ENCODE measurements around the gene EDIL3. TPM values are rescaled to one million over a fixed set of nuclear protein-coding genes. Genes with fewer than 3 reads are reported as not detected.

The EDIL3 gene
- total and polyA plus RNA-seq, 12 donors: 4.6 to 59.7 (median 13.7) TPM

DNA sequence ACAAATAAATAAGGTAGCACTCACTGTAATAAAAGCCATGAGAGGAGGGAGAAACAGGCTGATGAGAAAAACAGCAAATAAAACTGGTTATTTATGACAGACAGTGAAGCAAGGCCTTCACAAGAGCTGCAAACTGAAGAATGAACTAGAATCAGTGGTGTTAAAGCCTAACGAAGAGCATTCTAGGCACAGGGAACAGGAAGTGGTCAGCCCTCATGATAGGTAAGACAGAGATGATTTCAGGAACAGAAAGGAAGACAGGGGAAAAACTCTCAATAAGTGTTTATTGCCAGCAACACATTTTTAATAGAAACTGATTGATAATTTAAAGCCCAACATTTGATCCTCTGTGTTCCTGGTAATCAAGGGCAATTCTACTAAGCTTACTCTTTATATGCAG lies 124.5 kb downstream of the EDIL3 start:
- WGBS, 4 donors: 55 to 71% (median 62%) methylated on average over 1 of the region's 1 CpG
- no peak for DNase-seq
- Histone ChIP-seq H3K36me3 (replicated peaks in 1 of 2) (no peaks in the 10 kb centered on the region), H3K4me1 (replicated peaks in 1 of 2) (no peaks in the 10 kb centered on the region), H3K9me3 (replicated peaks in 1 of 3) (no peaks in the 10 kb centered on the region), H3K27me3 (no peaks in the 10 kb centered on the region), H3K27ac (no peak overlapping the region), H3K4me3 (no peak overlapping the region)
- TF ChIP-seq, protein P1, sequence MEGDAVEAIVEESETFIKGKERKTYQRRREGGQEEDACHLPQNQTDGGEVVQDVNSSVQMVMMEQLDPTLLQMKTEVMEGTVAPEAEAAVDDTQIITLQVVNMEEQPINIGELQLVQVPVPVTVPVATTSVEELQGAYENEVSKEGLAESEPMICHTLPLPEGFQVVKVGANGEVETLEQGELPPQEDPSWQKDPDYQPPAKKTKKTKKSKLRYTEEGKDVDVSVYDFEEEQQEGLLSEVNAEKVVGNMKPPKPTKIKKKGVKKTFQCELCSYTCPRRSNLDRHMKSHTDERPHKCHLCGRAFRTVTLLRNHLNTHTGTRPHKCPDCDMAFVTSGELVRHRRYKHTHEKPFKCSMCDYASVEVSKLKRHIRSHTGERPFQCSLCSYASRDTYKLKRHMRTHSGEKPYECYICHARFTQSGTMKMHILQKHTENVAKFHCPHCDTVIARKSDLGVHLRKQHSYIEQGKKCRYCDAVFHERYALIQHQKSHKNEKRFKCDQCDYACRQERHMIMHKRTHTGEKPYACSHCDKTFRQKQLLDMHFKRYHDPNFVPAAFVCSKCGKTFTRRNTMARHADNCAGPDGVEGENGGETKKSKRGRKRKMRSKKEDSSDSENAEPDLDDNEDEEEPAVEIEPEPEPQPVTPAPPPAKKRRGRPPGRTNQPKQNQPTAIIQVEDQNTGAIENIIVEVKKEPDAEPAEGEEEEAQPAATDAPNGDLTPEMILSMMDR (IDR thresholded peaks at IDR 0.05): no peak
- no peak for TF ChIP-seq POLR2A (IDR thresholded peaks at IDR 0.05)
- intact Hi-C loops (cut with DNase I): no loop called here

DNA sequence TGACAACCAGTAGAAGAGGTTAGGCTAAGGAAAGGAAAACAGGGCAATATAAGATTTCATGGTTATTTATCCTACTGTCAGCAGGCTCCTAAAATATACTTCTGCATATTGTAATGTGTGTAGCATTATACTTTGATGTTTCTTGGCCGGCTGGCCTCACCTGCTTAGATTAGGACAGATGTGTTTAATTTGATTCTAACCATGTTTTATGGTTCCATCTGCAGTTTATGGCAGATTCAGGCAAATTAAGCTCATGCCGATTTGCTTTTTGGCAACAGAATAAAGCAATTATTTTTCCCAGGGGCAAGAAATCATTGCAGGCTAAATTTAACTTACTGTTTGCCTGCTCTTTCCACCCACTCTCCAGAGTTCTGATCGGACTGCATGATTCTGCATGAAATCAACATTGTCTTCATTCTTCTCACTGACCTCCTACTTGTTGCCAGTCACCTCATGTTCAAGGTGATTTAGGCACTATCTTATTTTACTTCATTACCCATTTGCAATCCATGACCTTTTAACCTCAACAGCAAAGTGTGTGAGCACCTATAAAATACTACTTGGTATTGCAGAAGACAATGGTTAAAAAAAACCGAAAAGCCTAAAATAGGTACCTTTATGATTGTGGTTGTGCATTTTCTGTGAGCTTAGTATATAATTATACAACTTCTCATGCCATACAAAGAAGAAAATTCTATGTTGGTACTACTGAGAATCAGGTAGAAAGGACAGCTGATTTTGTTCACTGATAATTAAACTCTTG lies 125.2 kb downstream of the EDIL3 start:
- 55 to 74% (median 62%) methylated on average over 4 of the region's 4 CpGs for WGBS, 4 donors

DNA sequence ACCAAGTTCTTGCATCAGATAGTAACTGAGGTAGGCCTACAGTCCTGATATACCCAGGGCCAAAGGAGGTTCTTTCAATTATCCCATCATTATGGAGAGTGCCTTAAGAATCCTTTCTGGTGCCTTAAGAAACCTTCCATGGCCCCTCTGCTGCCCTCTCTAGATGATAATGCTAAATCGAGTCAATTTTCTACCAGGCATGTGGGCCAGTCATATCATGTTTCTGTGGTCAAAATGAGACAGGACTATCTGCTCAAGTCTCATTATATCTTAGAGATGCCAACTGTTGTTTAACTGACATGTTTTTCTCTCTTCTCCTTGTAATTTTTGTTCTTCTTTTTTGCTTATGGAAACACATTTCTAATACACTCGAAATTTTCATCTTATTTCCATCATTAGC lies 127.6 kb downstream of the EDIL3 start:
- no peak for TF ChIP-seq POLR2A (IDR thresholded peaks at IDR 0.05)
- TF ChIP-seq, protein P1 (IDR thresholded peaks at IDR 0.05): no peak
- Histone ChIP-seq H3K36me3 (replicated peaks in 1 of 2) (no peaks in the 10 kb centered on the region), H3K27ac (no peak overlapping the region), H3K9me3 (replicated peaks in 1 of 3) (no peaks in the 10 kb centered on the region), H3K27me3 (no peaks in the 10 kb centered on the region), H3K4me3 (no peak overlapping the region), H3K4me1 (replicated peaks in 1 of 2) (no peaks in the 10 kb centered on the region)
- intact Hi-C loops (cut with DNase I): no loop called here
- WGBS, 4 donors: 73 to 84% (median 74%) methylated on average over 2 of the region's 2 CpGs
- no peak for DNase-seq

More for the DNA sequence above, 125.2 kb downstream of the EDIL3 start:
- TF ChIP-seq, protein P1 (IDR thresholded peaks at IDR 0.05): no peak
- no peak for TF ChIP-seq POLR2A (IDR thresholded peaks at IDR 0.05)
- no peaks in the 10 kb centered on the region for H3K4me1 ChIP-seq (replicated peaks in 1 of 2)
- no peaks in the 10 kb centered on the region for H3K9me3 ChIP-seq (replicated peaks in 1 of 3)
- no peaks in the 10 kb centered on the region for H3K27me3 ChIP-seq
- no peak overlapping the region for H3K27ac ChIP-seq
- no peak for DNase-seq
- H3K36me3 ChIP-seq (replicated peaks in 1 of 2): no peaks in the 10 kb centered on the region
- no peak overlapping the region for H3K4me3 ChIP-seq
- intact Hi-C loops (cut with DNase I): no loop called here

DNA sequence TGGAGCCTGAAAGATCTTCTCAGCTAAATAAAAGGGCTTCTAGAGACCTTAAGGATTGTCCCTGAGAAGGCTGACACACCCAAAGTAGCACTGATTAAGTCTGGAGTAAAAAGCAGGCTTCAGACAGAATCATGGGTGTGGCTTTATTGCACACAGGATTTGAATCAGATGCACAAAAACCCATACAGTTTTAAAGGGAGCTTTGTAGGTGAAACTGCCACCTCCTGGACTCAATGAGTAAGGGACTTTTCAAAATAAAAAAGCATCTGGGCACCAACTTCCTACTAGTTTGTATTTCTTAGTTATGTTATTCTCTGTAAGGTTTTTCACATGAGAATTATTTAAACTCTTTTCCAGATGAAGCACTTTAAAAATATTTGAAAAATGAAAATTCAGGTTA lies 129.4 kb downstream of the EDIL3 start:
- Histone ChIP-seq H3K4me1 (replicated peaks in 1 of 2) (no peaks in the 10 kb centered on the region), H3K4me3 (no peak overlapping the region), H3K9me3 (replicated peaks in 1 of 3) (no peaks in the 10 kb centered on the region), H3K27ac (no peak overlapping the region), H3K36me3 (replicated peaks in 1 of 2) (no peaks in the 10 kb centered on the region), H3K27me3 (no peaks in the 10 kb centered on the region)
- no peak for TF ChIP-seq POLR2A (IDR thresholded peaks at IDR 0.05)
- TF ChIP-seq, protein P1 (IDR thresholded peaks at IDR 0.05): peak in 1 of 6 experiments; percentile 19
- intact Hi-C loops (cut with DNase I): no loop called here
- no peak for DNase-seq
